Natural killer cell (primary cell): ENCODE data around the gene LRATD1. TPM values are rescaled to one million over a fixed set of nuclear protein-coding genes. Genes with fewer than 3 reads are reported as not detected.

ENCODE experiments used
- ATAC-seq, 3 donors: fragments of 150-1000 bp in 2 of 3; fragments of 200-7000 bp in 1 of 3; cut with Tn5 transposase; 1 replicate in 1 of 3; 2 replicates in 2 of 3; pipeline ENCODE4 v1.10.0; 2021; ENCODE audit warnings: mild to moderate bottlenecking in 2 of 3, moderate library complexity in 2 of 3
- DNase-seq, 2 donors: peaks; one replicate each; pipeline versions ENCODE4 v3.0.0 to v3.0.0-alpha.2; 2013 to 2021; ENCODE audit warnings: mixed read lengths in 1 of 2
- H3K27ac ChIP-seq: one replicate; pipeline ENCODE4 v1.5.1; 2013; ENCODE audit warnings: mild to moderate bottlenecking, low read length
- H3K27me3 ChIP-seq: one replicate; pipeline ENCODE4 v1.6.1; 2013; ENCODE audit warnings: low read length; ENCODE audit not compliant: control insufficient read depth, insufficient read depth
- H3K36me3 ChIP-seq: one replicate; pipeline ENCODE4 v1.6.1; 2013; ENCODE audit warnings: low read length; ENCODE audit not compliant: control insufficient read depth, insufficient read depth
- H3K4me1 ChIP-seq: one replicate; pipeline ENCODE4 v1.6.1; 2013; ENCODE audit warnings: low read length; ENCODE audit not compliant: control insufficient read depth, insufficient read depth
- H3K4me3 ChIP-seq: one replicate; pipeline ENCODE4 v1.5.1; 2013; ENCODE audit warnings: low read length
- H3K9me3 ChIP-seq: one replicate; pipeline ENCODE4 v1.6.1; 2013; ENCODE audit warnings: low read length; ENCODE audit not compliant: control insufficient read depth, insufficient read depth
- H3K27ac Mint-ChIP-seq, 2 donors: one replicate each; pipeline ENCODE4 v1.8.0; 2022; ENCODE audit warnings: mild to moderate bottlenecking in 2 of 2, mixed read lengths in 2 of 2, moderate library complexity in 1 of 2
- H3K27me3 Mint-ChIP-seq, 2 donors: one replicate each; pipeline ENCODE4 v1.8.0; 2022; ENCODE audit warnings: low read depth in 2 of 2, mixed read lengths in 2 of 2
- H3K36me3 Mint-ChIP-seq: one replicate; pipeline ENCODE4 v1.8.0; 2022; ENCODE audit warnings: mixed read lengths
- H3K4me1 Mint-ChIP-seq, 2 donors: one replicate each; pipeline ENCODE4 v1.8.0; 2022; ENCODE audit warnings: mixed read lengths in 2 of 2
- H3K4me3 Mint-ChIP-seq: one replicate; pipeline ENCODE4 v1.8.0; 2022; ENCODE audit warnings: mild to moderate bottlenecking, moderate library complexity, mixed read lengths
- H3K9me3 Mint-ChIP-seq, 2 donors: one replicate each; pipeline ENCODE4 v1.8.0; 2022; ENCODE audit warnings: mixed read lengths in 2 of 2
- CTCF ChIP-seq: fragments of 200-600 bp; IDR thresholded peaks from one replicate; pipeline ENCODE4 v1.8.0; 2022; ENCODE audit warnings: antibody characterized with exemption
- WGBS: methylation state at CpG from one replicate; pipeline ENCODE4 v1.1.7; 2013; ENCODE audit warnings: missing lambda C conversion rate; ENCODE audit not compliant: insufficient coverage; 5-methylcytosine and 5-hydroxymethylcytosine counted together
- intact Hi-C: fragments of 100-400 bp; cut with micrococcal nuclease; formaldehyde crosslinking; loops from one replicate; pipeline ENCODE4 v1.14.2; 2022
- total RNA-seq, 4 donors: library from RNA; stranded (reverse); fragments of 120-200 nt in 1 of 4; gene quantifications; one replicate each; pipeline versions ENCODE4 v1.2.3 to v1.2.4, GENCODE V29; 2013 to 2022

The LRATD1 gene
- total RNA-seq, 3 donors from 2014 or later (not counting 1 experiment from before 2014, with no cell fraction given): not detected

- H3K4me1 Mint-ChIP-seq: no peaks in the 10 kb centered on the region
- no peak overlapping the region for H3K4me3 ChIP-seq
- ATAC-seq: no peak
- no peaks in the 10 kb centered on the region for H3K9me3 Mint-ChIP-seq
- H3K27me3 ChIP-seq: peaks cover 20% of the 10 kb centered on the region
- intact Hi-C loops: no loop called here
- H3K36me3 ChIP-seq: no peaks in the 10 kb centered on the region
- H3K27ac ChIP-seq: no peak overlapping the region
- no peaks in the 10 kb centered on the region for H3K36me3 Mint-ChIP-seq
- H3K27ac Mint-ChIP-seq: no peak overlapping the region
- no peak for DNase-seq
- no peak for TF ChIP-seq CTCF
- H3K4me3 Mint-ChIP-seq: no peak overlapping the region
- WGBS: 5% methylated on average over 81 of the region's 81 CpGs
- no peaks in the 10 kb centered on the region for H3K4me1 ChIP-seq
- H3K9me3 ChIP-seq: no peaks in the 10 kb centered on the region
- H3K27me3 Mint-ChIP-seq: peaks cover 36 to 46% of the 10 kb centered on the region in 2 donors
These were observed 2.2 kb downstream of the LRATD1 start for GRCh38 chr2:14634489-14635390.

- TF ChIP-seq CTCF: no peak
- H3K36me3 ChIP-seq: no peaks in the 10 kb centered on the region
- H3K4me1 ChIP-seq: no peaks in the 10 kb centered on the region
- Mint-ChIP-seq H3K36me3 (no peaks in the 10 kb centered on the region), H3K4me1 (no peaks in the 10 kb centered on the region), H3K27ac (no peak overlapping the region), H3K9me3 (no peaks in the 10 kb centered on the region), H3K27me3 (peaks cover 36 to 45% of the 10 kb centered on the region in 2 donors), H3K4me3 (no peak overlapping the region)
- peaks cover 20% of the 10 kb centered on the region for H3K27me3 ChIP-seq
- DNase-seq (no peak), ATAC-seq (no peak)
- no peaks in the 10 kb centered on the region for H3K9me3 ChIP-seq
- no peak overlapping the region for H3K4me3 ChIP-seq
- H3K27ac ChIP-seq: no peak overlapping the region
- 2% methylated on average over 24 of the region's 24 CpGs for WGBS
- intact Hi-C loops: no loop called here
These were observed 2.9 kb downstream of the LRATD1 start for GRCh38 chr2:14635391-14635871.

GRCh38 chr2:14638488-14638887, 6.0 kb downstream of the LRATD1 start:
- no peaks in the 10 kb centered on the region for H3K36me3 ChIP-seq
- H3K4me1 ChIP-seq: no peaks in the 10 kb centered on the region
- no peak overlapping the region for H3K27ac ChIP-seq
- H3K27me3 Mint-ChIP-seq: peaks cover 20 to 24% of the 10 kb centered on the region in 2 donors
- no peaks in the 10 kb centered on the region for H3K4me1 Mint-ChIP-seq
- ATAC-seq (no peak), DNase-seq (no peak)
- H3K4me3 Mint-ChIP-seq: no peak overlapping the region
- 56% methylated on average over 1 of the region's 2 CpGs for WGBS
- H3K27me3 ChIP-seq: peaks cover 11% of the 10 kb centered on the region
- no peaks in the 10 kb centered on the region for H3K36me3 Mint-ChIP-seq
- intact Hi-C loops: no loop called here
- H3K9me3 ChIP-seq: no peaks in the 10 kb centered on the region
- peaks cover 3 to 7% of the 10 kb centered on the region in 2 donors for H3K9me3 Mint-ChIP-seq
- TF ChIP-seq CTCF: no peak
- no peak overlapping the region for H3K27ac Mint-ChIP-seq
- H3K4me3 ChIP-seq: no peak overlapping the region
